ENCODE measurements around the gene CFAP119. TPM values are rescaled to one million over a fixed set of nuclear protein-coding genes. Genes with fewer than 3 reads are reported as not detected.

The CFAP119 gene
- total RNA-seq, 1 donor from 2014 or later, result 2.3 TPM

DNA sequence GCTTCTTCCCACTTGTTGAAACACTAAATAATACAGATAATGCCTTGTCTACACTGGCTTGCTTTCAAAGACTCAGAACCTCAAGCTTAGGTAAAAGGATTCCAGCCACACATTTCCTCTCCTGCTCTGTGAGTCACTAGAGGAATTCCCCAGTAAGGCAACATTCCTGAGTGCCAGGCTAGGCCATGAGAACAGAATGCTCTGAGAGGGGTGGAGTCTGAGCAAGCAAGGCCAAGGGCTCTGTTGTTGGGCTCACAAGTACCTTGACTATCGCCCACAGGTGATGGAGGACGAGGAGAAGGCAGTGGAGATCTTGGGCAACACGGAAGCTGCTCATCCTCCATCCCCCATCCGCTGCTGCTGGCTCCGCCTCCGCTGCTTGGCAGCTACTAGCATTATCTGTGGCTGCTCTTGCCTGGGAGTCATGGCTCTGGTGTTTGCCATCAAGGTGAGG, 20.4 kb downstream of the CFAP119 start:
- intact Hi-C loops (cut with micrococcal nuclease), result no loop called here

DNA sequence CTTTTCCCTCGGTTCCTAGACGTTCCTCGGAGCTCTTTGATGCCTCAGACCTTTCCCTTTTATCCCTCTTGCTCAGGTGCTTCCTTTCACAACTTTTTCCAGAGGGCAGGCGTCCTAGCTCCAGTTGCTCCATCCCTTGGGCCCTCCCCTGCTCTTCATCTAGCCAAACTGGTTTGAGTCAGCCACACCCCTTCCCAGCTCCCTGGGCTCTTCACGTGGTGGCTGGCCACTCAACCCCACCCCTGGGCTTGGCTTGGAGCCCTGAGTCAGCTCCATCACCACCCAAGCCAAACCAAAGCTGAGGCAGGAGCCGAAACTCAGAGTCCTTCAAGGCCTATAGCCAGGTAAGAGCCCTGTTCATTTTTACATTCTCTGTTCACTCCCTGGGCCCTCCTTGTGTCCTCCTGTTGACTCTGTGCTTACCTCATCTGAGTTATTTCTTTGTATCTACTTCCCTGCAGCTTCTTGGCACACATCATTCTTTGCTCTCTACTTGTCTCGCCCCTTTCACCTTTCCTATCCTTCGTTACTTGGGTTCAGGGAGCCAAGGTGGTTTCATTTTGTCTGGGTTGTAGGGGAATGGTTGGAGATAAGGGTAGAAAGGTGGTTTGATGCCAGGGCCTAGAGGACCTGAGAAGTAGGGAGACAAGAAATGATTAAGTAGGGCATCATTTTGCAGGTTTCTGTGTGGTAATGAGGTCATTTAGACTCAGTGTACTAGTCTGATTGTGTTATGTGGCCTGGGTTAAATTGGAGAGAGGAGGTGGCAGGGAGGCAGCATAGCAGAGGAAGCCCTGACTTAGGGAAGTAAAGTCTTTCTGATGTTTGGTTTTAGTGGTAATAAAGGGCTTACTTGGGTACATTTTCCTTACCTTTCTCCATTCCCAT, 21.3 kb downstream of the CFAP119 start:
- intact Hi-C loops (cut with micrococcal nuclease), result no loop called here

DNA sequence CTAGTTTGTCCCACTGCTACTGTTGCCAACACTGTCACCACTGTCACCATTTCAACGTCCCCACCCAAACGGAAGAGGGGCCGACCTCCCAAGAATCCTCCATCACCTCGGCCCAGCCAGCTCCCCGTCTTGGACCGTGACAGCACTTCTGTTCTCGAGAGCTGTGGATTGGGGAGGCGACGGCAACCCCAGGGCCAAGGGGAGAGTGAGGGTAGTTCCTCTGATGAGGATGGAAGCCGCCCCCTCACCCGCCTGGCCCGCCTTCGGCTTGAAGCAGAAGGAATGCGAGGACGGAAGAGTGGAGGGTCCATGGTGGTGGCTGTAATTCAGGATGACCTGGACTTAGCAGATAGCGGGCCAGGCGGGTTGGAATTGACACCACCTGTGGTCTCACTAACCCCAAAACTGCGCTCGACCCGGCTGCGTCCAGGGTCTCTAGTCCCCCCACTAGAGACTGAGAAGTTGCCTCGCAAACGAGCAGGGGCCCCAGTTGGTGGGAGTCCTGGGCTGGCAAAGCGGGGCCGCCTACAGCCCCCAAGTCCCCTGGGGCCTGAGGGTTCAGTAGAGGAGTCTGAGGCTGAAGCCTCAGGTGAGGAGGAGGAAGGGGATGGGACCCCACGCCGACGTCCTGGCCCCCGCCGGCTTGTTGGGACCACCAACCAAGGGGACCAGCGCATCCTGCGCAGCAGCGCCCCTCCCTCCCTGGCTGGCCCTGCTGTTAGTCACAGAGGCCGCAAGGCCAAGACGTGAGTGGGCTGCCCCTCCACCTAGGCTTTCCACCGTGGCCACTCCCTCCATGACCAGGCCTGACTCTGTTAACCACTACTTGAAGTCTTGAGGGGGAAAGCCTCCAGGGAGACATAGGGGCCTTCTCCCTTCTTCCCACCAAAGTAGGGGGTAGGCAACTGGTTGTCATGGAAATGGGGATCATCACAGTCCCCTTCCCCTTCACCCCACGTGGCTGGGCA, 22.6 kb downstream of the CFAP119 start:
- intact Hi-C loops (cut with micrococcal nuclease), result no loop called here

DNA sequence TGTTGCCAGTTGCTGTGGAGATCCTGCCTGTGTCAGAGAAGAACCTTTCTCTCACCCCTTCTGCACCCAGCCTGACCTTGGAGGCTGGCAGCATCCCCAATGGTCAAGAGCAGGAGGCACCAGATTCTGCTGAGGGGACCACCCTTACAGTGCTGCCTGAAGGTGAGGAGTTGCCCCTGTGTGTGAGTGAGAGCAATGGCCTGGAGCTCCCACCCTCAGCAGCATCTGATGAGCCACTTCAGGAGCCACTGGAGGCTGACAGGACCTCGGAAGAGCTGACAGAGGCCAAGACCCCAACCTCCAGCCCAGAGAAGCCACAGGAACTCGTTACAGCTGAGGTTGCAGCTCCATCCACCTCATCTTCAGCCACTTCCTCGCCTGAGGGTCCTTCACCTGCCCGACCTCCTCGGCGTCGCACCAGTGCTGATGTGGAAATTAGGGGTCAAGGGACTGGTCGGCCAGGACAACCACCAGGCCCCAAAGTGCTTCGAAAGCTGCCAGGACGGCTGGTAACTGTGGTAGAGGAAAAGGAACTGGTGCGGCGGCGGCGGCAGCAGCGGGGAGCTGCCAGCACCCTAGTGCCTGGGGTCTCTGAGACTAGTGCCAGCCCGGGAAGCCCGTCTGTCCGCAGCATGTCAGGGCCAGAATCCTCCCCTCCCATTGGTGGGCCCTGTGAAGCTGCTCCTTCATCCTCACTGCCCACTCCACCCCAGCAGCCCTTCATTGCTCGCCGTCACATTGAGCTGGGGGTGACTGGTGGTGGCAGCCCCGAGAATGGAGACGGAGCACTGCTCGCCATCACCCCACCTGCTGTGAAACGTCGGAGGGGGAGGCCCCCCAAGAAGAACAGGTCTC, 23.8 kb downstream of the CFAP119 start:
- intact Hi-C loops (cut with micrococcal nuclease), result no loop called here

DNA sequence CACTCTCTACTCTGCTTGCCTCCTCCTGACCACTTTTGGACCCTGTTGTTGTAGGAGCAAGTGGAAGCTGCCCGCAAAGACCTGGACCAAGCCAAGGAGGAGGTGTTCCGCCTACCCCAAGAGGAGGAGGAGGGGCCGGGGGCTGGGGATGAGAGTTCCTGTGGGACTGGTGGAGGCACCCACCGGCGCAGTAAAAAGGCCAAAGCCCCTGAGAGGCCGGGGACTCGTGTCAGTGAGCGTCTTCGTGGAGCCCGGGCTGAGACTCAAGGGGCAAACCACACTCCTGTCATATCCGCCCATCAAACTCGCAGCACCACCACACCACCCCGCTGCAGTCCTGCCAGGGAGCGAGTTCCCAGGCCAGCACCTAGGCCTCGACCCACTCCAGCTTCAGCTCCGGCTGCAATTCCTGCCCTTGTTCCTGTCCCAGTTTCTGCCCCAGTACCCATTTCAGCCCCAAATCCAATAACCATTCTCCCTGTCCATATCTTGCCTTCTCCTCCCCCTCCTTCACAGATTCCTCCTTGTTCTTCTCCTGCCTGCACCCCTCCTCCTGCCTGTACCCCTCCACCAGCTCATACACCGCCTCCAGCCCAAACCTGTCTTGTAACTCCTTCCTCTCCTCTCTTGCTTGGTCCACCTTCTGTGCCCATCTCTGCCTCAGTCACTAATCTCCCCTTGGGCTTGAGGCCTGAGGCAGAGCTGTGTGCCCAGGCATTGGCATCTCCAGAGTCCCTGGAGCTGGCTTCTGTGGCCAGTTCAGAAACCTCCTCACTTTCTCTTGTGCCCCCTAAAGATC, 24.7 kb downstream of the CFAP119 start:
- intact Hi-C loops (cut with micrococcal nuclease), result no loop called here

DNA sequence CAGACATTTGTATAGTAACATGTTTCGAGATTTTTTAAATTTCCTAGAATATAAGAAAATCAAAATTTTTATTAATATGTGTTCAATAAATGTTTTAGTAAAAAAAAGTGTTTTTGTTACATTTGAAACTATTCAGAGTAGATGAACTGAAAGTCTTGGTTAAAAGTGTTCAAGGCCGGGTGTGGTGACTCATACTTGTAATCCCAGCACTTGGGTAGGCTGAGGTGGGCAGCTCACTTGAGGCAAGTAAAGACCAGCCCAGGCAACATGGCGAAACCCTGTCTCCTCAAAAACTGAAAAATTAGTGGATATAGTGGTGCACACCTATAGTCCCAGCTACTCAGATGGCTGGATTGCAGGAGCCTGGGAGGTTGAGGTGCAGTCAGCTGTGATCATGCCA, 30.5 kb downstream of the CFAP119 start:
- intact Hi-C loops (cut with micrococcal nuclease), result no loop called here

DNA sequence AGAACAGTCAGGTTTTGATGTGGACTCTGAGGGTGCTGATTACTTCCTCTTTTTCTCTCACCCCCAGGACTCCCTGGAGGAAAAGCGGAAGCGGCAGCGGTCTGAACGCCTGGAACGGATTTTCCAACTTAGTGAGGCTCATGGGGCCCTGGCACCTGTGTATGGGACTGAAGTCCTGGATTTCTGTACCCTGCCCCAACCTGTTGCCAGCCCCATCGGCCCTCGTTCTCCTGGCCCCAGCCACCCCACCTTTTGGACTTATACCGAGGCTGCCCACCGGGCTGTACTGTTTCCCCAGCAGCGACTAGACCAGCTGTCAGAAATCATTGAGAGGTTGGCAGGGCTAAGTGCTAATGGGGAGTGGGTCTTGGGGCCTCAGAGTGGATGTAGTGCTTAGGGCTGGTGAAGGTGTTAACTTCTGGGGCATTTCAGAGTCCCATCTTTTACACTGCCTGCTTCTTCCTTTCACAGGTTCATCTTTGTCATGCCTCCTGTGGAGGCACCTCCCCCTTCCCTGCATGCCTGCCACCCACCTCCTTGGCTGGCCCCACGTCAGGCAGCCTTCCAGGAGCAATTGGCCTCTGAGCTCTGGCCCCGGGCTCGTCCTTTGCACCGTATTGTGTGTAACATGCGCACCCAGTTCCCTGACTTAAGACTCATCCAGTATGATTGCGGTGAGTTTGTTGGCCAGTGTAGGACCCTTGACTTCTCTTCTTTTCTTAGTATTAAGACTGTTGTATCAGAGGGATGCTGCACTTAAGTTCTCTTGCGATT, 32.8 kb downstream of the CFAP119 start:
- intact Hi-C loops (cut with micrococcal nuclease), result no loop called here

DNA sequence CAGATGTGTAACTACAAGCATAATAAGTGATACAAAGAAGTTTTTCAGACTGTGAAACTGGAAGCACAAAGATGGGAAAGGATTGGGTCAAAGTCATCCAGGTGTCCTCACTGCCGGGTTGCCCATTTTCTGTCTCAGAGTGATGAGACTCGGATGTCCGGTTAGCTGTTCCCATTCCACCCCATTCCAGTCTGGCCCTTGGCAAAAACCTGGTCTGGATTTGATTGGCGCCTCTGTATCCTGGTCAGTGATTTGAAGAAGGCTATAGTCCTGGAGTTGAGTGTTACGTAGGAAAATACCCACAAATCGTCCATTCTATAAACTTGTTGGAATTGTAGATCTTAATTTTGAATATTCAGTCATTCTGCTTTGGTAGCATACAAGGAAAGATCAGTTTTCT, 33.5 kb downstream of the CFAP119 start:
- intact Hi-C loops (cut with micrococcal nuclease), result no loop called here

DNA sequence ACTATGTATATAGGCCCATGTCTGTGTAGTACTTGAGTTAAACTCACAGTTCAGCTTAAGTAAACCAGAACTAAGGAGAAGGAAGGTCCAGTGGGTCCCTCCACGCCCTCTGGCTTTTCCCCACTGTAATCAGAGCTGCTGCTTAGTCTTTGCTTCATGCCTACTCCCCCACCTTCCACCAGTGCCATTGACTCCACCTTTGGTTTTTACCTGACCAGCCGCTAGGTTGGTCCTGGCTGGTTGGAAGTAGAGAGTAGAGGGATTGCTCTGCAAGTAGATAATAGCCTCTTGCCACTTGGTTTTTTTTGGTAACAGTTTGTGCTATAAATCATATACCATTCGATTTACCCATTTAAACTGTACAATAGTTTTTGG, 36.5 kb downstream of the CFAP119 start:
- intact Hi-C loops (cut with micrococcal nuclease), result no loop called here

DNA sequence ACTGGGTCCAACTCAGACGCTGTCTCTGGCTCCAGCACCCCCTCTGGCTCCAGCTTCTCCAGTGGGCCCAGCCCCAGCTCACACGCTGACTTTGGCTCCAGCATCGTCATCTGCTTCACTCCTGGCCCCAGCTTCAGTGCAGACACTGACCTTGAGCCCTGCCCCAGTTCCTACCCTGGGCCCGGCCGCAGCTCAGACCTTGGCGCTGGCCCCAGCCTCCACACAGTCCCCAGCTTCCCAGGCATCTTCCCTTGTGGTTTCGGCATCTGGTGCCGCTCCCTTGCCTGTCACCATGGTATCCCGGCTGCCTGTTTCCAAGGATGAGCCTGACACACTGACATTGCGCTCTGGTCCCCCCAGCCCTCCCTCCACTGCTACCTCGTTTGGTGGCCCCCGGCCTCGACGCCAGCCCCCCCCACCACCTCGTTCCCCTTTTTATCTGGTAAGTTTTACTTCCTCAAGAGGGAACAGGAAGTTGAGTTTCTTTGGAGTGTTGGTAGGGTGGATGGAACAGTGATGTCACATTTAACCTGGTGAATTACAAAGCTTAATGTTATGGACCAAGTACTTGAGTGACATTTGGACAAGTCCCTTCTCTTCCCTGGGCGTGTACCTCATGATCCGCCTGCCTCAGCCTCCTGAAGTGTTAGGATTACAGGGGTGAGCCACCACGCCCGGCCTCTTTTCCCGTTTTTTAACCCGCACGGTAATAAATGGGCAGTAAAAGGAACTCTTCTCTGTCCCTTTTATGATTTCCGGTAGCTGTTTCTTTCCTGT, 37.0 kb downstream of the CFAP119 start:
- intact Hi-C loops (cut with micrococcal nuclease), result no loop called here

DNA sequence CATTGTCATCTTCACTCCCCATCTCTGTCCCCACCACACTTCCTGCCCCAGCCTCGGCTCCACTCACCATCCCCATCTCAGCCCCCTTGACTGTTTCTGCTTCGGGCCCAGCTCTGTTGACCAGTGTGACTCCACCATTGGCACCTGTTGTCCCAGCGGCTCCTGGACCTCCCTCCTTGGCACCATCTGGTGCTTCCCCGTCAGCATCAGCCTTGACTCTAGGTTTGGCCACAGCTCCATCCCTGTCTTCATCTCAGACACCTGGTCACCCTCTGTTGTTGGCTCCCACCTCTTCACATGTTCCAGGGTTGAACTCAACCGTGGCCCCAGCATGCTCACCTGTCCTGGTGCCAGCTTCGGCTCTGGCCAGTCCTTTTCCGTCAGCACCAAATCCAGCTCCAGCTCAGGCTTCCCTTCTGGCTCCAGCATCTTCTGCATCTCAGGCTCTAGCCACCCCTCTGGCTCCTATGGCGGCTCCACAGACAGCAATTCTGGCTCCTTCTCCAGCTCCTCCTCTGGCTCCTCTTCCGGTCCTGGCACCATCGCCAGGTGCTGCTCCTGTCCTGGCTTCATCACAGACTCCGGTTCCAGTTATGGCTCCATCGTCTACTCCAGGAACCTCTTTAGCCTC, 38.0 kb downstream of the CFAP119 start:
- intact Hi-C loops (cut with micrococcal nuclease), result no loop called here

DNA sequence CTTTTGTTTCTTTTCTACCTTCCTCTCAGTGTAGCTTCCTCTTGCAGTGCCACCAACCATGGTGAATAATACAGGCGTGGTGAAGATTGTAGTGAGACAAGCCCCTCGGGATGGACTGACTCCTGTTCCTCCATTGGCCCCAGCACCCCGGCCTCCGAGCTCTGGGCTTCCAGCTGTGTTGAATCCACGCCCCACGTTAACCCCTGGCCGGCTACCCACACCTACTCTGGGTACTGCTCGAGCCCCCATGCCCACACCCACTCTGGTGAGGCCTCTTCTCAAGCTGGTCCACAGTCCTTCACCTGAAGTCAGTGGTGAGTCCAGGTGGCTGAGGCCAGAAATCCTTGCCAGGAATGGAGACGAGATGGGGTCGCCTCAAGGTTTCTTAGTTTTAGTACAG, 38.9 kb downstream of the CFAP119 start:
- intact Hi-C loops (cut with micrococcal nuclease), result no loop called here

DNA sequence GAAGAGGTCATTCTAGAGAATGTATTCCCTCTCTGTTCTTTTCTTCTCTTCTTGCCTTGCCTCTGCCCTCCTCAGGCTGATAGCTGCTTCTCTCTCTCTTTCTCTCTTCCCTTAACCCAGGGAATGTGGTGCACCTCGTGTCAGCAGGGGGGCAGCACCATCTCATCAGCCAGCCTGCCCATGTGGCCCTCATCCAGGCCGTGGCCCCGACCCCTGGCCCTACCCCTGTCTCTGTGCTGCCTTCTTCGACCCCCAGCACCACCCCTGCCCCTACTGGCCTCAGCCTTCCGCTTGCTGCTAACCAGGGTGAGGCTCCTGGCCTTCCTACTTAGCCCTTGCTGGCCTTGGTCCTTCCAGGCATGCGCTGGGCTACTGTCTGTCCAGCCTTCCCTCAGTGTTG, 39.4 kb downstream of the CFAP119 start:
- intact Hi-C loops (cut with micrococcal nuclease), result no loop called here

DNA sequence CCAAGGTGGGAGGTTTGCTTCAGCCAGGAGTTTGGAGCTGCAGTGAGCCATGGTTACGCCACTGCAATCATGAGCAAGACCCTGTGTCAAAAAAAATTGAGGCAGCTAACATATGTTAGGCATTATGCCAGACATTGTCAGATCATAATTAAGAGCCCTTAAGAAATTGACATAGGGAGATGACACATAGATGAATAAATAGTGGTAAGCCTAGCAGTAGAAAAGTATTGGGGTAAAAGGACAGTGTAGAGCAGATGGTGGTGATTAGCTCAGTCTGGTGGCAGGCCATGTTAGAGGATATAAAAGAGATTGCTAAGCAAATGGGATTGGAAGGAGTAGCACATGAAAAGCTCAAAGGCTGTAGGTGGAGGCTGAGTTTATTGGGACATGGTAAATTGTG, 40.3 kb downstream of the CFAP119 start:
- intact Hi-C loops (cut with micrococcal nuclease), result no loop called here

DNA sequence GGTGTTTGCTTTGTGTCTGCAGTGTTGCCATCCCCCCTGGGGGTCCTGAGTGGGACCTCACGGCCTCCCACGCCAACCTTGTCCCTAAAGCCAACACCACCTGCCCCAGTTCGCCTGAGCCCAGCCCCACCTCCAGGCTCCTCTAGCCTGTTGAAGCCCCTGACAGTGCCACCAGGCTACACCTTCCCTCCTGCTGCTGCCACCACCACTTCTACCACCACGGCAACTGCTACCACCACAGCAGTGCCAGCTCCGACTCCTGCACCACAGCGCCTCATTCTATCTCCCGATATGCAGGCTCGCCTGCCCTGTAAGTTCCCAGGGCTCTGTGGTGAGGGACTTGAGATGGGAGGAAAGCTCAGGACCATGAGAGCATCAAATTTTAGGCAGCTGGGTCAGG, 40.7 kb downstream of the CFAP119 start:
- intact Hi-C loops (cut with micrococcal nuclease), result no loop called here

DNA sequence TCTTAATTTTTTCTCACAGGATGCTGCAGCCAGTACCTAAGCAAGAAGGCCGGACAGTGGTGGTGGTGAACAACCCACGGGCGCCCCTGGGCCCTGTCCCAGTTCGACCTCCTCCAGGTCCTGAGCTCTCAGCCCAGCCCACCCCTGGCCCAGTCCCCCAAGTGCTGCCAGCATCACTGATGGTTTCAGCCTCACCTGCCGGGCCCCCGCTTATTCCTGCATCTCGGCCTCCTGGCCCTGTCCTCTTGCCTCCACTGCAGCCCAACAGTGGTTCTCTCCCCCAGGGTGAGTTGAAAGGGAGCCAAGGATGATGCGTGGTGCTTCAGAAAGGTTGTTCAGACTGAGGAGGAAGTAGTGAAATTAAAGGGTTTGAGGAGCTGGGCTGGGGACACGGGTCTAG, 41.2 kb downstream of the CFAP119 start:
- intact Hi-C loops (cut with micrococcal nuclease), result no loop called here

DNA sequence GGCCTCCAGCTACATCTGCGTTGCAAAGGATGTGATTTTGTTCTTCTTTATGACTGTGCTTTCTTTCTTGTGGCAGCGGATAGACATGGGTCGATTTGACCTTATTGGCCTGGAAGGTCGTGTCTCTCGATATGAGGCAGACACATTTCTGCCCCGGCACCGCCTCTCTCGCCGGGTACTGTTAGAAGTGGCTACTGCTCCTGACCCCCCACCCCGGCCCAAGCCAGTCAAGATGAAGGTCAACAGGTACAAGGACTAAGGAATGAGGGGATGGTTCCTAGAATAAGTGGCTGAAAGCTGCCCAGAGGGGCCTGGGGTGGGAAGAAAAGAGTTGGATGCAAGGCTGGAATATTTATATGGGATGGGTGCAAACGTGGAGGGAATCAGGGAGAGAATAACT, 41.8 kb downstream of the CFAP119 start:
- intact Hi-C loops (cut with micrococcal nuclease), result no loop called here

DNA sequence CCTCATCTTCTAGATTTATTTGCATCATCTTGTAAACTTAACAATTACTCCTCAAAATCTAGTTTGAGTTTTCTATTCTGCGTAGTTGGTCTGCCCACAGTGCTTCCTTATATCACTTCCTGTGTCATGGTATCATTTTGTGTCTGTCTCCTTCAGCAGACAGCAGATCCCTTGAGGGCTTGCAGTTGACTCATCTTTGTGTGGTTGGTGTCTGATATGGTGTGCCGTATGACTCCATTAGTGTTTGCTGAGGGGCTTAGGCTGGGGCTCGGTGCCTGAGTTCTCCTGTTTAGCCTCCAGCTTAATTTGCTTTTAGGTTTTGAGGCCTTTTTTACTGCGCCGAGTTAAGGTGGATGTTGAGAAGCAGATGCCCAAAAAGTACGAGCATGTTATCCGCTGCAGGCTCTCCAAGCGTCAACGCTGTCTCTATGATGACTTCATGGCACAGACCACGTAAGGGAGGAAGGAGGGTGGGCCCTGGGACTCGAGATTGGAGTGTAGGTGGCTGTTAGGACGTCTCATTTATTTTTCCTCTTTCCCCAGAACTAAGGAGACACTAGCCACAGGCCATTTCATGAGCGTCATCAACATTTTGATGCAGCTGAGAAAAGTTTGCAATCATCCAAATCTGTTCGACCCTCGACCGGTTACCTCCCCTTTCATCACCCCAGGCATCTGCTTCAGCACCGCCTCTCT, 46.0 kb downstream of the CFAP119 start:
- intact Hi-C loops (cut with micrococcal nuclease), result no loop called here

All from T-helper 2 cell treated with Interferon-gamma antibody and Interleukin-4, amounts not matched to agents 100 ng/mL and 5 ng/mL, for 36 hours (primary cell).